ENCODE results near the gene GNPDA1.

DNA sequence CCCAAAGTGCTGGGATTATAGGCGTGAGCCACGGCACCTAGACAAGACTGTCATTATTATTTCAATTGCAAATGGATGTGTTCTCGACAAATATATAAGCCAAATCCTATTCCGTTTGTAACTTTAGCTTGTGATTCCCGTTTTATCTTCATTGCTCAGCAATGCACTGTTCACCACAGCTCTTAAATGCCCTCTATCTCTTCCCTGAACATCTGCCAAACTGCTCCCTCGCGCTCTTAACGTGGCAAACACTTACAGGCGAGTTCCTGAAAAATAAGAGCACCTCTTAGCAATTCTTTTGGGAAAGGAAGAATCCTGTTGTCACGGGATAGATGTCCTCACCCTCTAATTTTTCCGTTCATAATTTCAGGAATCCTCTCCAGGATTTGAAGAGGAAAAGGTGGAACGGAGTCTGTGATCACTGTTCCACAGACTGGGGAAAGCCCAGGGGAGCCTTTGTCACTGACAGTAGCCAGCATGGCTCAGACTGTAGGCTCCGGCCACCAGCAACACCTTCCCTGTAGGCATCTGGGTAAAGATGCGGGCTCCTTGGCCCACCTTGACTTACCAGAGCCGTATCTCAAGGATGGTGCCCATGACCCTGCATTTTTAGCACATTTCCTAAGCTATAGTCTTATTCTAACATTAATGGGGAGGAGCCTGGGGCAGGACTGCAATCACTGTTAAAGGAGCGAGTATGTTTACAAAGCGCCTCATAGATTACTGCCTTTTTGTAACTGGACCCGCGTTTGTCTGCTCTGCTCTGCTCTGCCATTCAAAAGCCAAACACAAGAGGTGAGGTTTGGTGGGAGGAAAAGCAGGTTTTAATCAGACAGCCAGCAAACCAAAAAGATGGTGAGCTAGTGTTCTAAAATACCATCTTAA is 20.2 kb upstream of the GNPDA1 start:
- TF ChIP-seq CTCF (IDR thresholded peaks at IDR 0.05) (no peak), POLR2A (IDR thresholded peaks at IDR 0.05) (no peak)
